Neural crest cell (in vitro differentiated cells): ENCODE results near the gene LARGE1. TPM values are rescaled to one million over a fixed set of nuclear protein-coding genes. Genes with fewer than 3 reads are reported as not detected.

Experiments
- DNase-seq: peaks from one replicate; pipeline ENCODE4 v3.0.0; 2021; ENCODE audit warnings: low read depth, mixed read lengths, low spot score
- H3K27ac Mint-ChIP-seq: one replicate; pipeline ENCODE4 v1.8.0; 2021; ENCODE audit warnings: mild to moderate bottlenecking, mixed read lengths; ENCODE audit not compliant: unreplicated experiment
- H3K27me3 Mint-ChIP-seq: 2 replicates; pipeline ENCODE4 v1.8.0; 2021; ENCODE audit warnings: low read depth, mild to moderate bottlenecking, mixed read lengths
- H3K36me3 Mint-ChIP-seq: 2 replicates; pipeline ENCODE4 v1.8.0; 2021; ENCODE audit warnings: low read depth, mild to moderate bottlenecking, mixed read lengths
- H3K4me1 Mint-ChIP-seq: 2 replicates; pipeline ENCODE4 v1.8.0; 2021; ENCODE audit warnings: mixed read lengths
- H3K4me3 Mint-ChIP-seq: one replicate; pipeline ENCODE4 v1.8.0; 2021; ENCODE audit warnings: mild to moderate bottlenecking, mixed read lengths
- H3K9me3 Mint-ChIP-seq: 2 replicates; pipeline ENCODE4 v1.8.0; 2021; ENCODE audit warnings: mixed read lengths
- CTCF ChIP-seq: fragments of 200-600 bp; sonication (generic); conservative IDR thresholded peaks from 2 replicates; pipeline ENCODE4 v1.5.0; 2021; ENCODE audit warnings: antibody characterized with exemption, mild to moderate bottlenecking
- total RNA-seq: library from RNA; stranded (reverse); gene quantifications from 2 replicates; pipeline ENCODE4 v1.2.1, GENCODE V29; 2021

The LARGE1 gene
- total RNA-seq, 1 donor from 2014 or later = 33.0 TPM

GRCh38 chr22:33589297-33589696 lies 331.0 kb downstream of the LARGE1 start:
- TF ChIP-seq CTCF = no peak
- Mint-ChIP-seq H3K4me3 (no peak overlapping the region), H3K9me3 (peaks cover 5% of the 10 kb centered on the region), H3K4me1 (no peaks in the 10 kb centered on the region), H3K27ac (no peak overlapping the region), H3K36me3 (peaks cover 3% of the 10 kb centered on the region), H3K27me3 (no peaks in the 10 kb centered on the region)
- DNase-seq = no peak

- no peak overlapping the region for H3K27ac Mint-ChIP-seq
- peaks cover 4% of the 10 kb centered on the region for H3K9me3 Mint-ChIP-seq
- no peaks in the 10 kb centered on the region for H3K36me3 Mint-ChIP-seq
- no peak overlapping the region for H3K4me3 Mint-ChIP-seq
- no peak for TF ChIP-seq CTCF
- DNase-seq = no peak
- no peaks in the 10 kb centered on the region for H3K27me3 Mint-ChIP-seq
- H3K4me1 Mint-ChIP-seq = no peaks in the 10 kb centered on the region
These were observed 331.4 kb downstream of the LARGE1 start for GRCh38 chr22:33588860-33589259.

GRCh38 chr22:33584152-33584551 lies 336.1 kb downstream of the LARGE1 start:
- DNase-seq = no peak
- H3K4me3 Mint-ChIP-seq = no peak overlapping the region

GRCh38 chr22:33582822-33583400 lies 337.4 kb downstream of the LARGE1 start:
- DNase-seq = no peak
- no peaks in the 10 kb centered on the region for H3K9me3 Mint-ChIP-seq
- no peaks in the 10 kb centered on the region for H3K36me3 Mint-ChIP-seq
- TF ChIP-seq CTCF = no peak
- H3K4me1 Mint-ChIP-seq = peaks cover 9% of the 10 kb centered on the region
- H3K4me3 Mint-ChIP-seq = no peak overlapping the region
- no peaks in the 10 kb centered on the region for H3K27me3 Mint-ChIP-seq
- no peak overlapping the region for H3K27ac Mint-ChIP-seq

More at GRCh38 chr22:33584152-33584551, 336.1 kb downstream of the LARGE1 start:
- Mint-ChIP-seq H3K27ac (no peak overlapping the region), H3K9me3 (no peaks in the 10 kb centered on the region), H3K4me1 (peaks cover 5% of the 10 kb centered on the region), H3K27me3 (no peaks in the 10 kb centered on the region), H3K36me3 (no peaks in the 10 kb centered on the region)
- no peak for TF ChIP-seq CTCF

GRCh38 chr22:33580310-33580709 lies 340.0 kb downstream of the LARGE1 start:
- TF ChIP-seq CTCF = no peak
- Mint-ChIP-seq H3K9me3 (no peaks in the 10 kb centered on the region), H3K4me1 (peaks cover 13% of the 10 kb centered on the region), H3K27me3 (no peaks in the 10 kb centered on the region), H3K27ac (no peak overlapping the region), H3K36me3 (no peaks in the 10 kb centered on the region), H3K4me3 (no peak overlapping the region)
- no peak for DNase-seq
